Left ventricle myocardium inferior (tissue), 1 donor: ENCODE measurements around the gene MALT1. TPM values are rescaled to one million over a fixed set of nuclear protein-coding genes. Genes with fewer than 3 reads are reported as not detected.
"Not testable (repeated sequence)": the region's sequence is repeated elsewhere in the genome, so short reads cannot be mapped to it uniquely, and the experiment has no call there.

Experiments used
- DNase-seq: peaks from one replicate; pipeline ENCODE4 v3.0.0-alpha.2; 2020
- H3K27ac ChIP-seq: fragments of 200-600 bp; replicated peaks from 2 replicates; pipeline ENCODE4 v1.8.0; 2021
- H3K27me3 ChIP-seq: fragments of 200-600 bp; 2 replicates; pipeline ENCODE4 v1.8.0; 2021; ENCODE audit warnings: low read depth
- H3K36me3 ChIP-seq: fragments of 200-600 bp; 2 replicates; pipeline ENCODE4 v1.8.0; 2021
- H3K4me1 ChIP-seq: fragments of 200-600 bp; 2 replicates; pipeline ENCODE4 v1.8.0; 2021
- H3K4me3 ChIP-seq: fragments of 200-600 bp; 2 replicates; pipeline ENCODE4 v1.8.0; 2021; ENCODE audit warnings: mild to moderate bottlenecking, moderate library complexity
- H3K9me3 ChIP-seq: fragments of 200-600 bp; replicated peaks from 2 replicates; pipeline ENCODE4 v1.8.0; 2021
- intact Hi-C: fragments of 100-400 bp; cut with micrococcal nuclease; formaldehyde crosslinking; loops from one replicate; pipeline ENCODE4 v1.11.0; 2022
- total RNA-seq: library from RNA; stranded (reverse); fragmentation: NEBNext Ultra II Directional; extraction: Animal tissue kit (Norgen Biotek cat#: 25700); gene quantifications from one replicate; pipeline ENCODE4 v1.2.1, GENCODE V29; 2021
- TF ChIP-seq, protein P1 (sequence below): fragments of 200-600 bp; IDR thresholded peaks from 2 replicates; pipeline ENCODE4 v1.8.0; 2021; ENCODE audit warnings: antibody characterized with exemption, mild to moderate bottlenecking, borderline replicate concordance
- donor health status: DM: no; HTN: yes; CAD: no; lungs with severe emphysema.

The MALT1 gene
- total RNA-seq, 1 donor from 2014 or later: 8.6 TPM

DNA sequence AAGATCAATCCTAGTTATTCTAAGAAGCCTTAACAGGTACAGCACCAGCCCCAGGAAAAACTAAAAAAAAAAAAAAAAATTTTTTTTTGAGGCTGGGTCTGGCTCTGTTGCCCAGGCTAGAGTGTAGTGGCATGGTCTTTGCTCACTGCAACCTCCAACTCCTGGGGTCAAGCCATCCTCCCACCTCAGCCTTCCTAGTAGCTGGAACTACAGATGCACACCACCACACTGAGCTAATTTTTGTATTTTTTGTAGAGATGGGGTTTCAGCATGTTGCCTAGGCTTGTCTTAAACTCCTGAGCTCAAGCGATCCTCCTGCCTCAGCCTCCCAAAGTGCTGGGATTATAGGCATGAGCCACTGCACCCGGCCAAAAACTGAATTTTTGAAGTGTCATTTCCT lies 32.0 kb upstream of the MALT1 start:
- Histone ChIP-seq H3K9me3 (no peaks in the 10 kb centered on the region), H3K36me3 (no peaks in the 10 kb centered on the region), H3K4me1 (peaks cover 16% of the 10 kb centered on the region), H3K27me3 (no peaks in the 10 kb centered on the region), H3K27ac (no peak overlapping the region), H3K4me3 (no peak overlapping the region)
- DNase-seq: no peak
- intact Hi-C loops: no loop called here
- TF ChIP-seq, protein P1, sequence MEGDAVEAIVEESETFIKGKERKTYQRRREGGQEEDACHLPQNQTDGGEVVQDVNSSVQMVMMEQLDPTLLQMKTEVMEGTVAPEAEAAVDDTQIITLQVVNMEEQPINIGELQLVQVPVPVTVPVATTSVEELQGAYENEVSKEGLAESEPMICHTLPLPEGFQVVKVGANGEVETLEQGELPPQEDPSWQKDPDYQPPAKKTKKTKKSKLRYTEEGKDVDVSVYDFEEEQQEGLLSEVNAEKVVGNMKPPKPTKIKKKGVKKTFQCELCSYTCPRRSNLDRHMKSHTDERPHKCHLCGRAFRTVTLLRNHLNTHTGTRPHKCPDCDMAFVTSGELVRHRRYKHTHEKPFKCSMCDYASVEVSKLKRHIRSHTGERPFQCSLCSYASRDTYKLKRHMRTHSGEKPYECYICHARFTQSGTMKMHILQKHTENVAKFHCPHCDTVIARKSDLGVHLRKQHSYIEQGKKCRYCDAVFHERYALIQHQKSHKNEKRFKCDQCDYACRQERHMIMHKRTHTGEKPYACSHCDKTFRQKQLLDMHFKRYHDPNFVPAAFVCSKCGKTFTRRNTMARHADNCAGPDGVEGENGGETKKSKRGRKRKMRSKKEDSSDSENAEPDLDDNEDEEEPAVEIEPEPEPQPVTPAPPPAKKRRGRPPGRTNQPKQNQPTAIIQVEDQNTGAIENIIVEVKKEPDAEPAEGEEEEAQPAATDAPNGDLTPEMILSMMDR: no peak

DNA sequence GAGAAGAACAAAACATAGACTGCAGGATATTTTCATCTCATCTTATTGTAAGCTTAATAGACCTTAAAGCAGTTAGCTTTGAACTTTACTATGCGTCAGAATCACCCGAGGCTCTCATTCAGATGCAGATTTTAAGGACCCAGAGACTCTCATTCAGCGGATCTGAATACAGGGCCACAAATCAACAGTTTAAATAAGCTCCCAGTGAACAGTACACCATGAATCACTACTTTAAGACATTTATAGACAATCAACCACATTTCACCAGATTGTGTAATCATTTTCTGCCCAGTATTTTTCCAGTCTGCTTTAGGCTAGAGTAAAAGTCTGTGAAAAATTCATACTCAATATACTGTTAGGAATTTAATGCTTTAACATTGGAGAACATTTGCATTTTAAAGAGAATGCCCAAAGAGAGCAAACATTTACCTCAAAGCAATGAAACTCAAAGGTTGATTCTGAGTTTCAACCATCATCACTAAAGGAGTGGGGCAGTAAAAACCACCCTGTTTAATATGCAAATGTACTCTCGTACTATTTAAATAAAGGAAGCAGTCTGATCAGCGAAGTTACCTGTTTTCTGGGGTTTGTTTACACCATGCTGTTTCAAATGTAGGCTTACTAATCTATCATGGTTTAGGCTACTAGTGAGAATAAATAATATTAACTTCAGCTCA lies 31.4 kb upstream of the MALT1 start:
- Histone ChIP-seq H3K27me3 (no peaks in the 10 kb centered on the region), H3K27ac (no peak overlapping the region), H3K36me3 (no peaks in the 10 kb centered on the region), H3K9me3 (no peaks in the 10 kb centered on the region), H3K4me1 (peaks cover 23% of the 10 kb centered on the region), H3K4me3 (no peak overlapping the region)
- intact Hi-C loops: no loop called here
- TF ChIP-seq, protein P1: no peak
- no peak for DNase-seq

DNA sequence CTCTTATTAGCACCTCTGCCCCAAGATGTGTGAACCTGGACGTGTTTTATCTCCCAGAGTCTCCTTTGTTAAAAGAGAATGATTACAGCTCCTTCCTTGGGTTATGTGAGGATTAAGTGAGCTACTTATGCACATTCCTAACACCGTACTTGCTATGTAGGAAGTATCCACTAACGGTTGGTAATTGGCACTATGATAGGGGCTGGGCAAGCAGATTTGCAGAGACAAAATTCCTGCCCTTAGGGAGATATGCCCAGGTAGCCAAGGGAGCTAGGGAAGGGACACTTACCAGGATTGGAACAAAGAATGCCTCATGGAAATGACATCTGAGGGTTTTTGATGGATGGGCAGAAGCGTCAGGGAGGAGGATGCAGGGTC lies 30.8 kb upstream of the MALT1 start:
- Histone ChIP-seq H3K9me3 (no peaks in the 10 kb centered on the region), H3K4me1 (peaks cover 27% of the 10 kb centered on the region), H3K27me3 (no peaks in the 10 kb centered on the region), H3K27ac (no peak overlapping the region), H3K4me3 (no peak overlapping the region), H3K36me3 (no peaks in the 10 kb centered on the region)
- DNase-seq: no peak
- intact Hi-C loops: no loop called here
- TF ChIP-seq, protein P1: no peak

DNA sequence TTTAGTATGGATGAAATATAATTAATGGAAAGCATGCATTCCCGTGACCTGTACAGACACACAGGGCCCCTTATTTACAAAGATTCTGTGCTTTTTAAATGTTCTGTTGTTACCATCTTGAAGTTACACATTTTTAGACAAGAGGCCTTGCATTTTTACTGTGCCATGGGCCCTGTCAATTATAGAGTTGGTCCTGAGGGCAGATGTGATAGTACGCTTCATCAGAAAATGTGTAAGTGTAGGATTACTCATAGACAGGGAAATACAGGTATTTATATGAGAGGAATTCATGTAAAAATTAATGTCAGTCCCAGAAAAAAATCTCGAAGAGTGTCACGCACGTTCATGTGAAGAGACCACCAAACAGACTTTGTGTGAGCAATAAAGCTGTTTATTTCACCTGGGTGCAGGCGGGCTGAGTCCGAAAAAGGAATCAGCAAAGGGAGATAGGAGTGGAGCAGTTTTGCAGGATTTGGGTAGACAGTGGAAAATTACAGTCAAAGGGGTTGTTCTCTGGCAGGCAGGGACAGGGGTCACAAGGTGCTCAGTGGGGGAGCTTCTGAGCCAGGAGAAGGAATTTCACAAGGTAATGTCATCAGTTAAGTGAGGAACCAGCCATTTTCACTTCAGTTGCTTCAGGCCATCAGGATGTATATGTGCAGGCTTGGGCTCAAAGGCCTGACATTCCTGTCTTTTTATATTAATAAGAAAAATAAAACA lies 30.2 kb upstream of the MALT1 start:
- no peaks in the 10 kb centered on the region for H3K36me3 ChIP-seq
- H3K4me3 ChIP-seq: no peak overlapping the region
- intact Hi-C loops: no loop called here
- no peak for DNase-seq
- no peak overlapping the region for H3K27ac ChIP-seq
- H3K4me1 ChIP-seq: peaks cover 22% of the 10 kb centered on the region
- H3K9me3 ChIP-seq: no peaks in the 10 kb centered on the region
- TF ChIP-seq, protein P1: no peak
- no peaks in the 10 kb centered on the region for H3K27me3 ChIP-seq

DNA sequence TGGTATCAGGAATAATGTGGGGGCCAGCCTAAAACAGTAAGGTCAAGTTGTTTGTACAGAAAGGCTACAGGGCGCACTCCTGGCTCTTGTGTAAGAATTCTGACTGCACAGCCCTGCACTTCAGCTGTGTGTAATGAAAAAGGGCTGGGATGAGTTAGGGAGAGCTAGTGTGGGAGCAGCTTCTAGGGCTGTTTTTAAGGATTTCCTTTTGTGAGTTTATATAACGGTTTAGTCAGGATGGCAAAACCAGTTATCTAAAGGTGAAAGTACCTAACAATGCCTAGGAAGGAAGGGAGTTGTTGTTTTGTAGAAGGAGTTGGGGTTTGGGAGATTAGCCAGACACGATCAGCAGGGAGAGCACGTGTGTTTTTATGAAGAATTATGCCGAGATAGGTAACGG lies 27.7 kb upstream of the MALT1 start:
- Histone ChIP-seq H3K4me1 (peaks cover 17% of the 10 kb centered on the region), H3K27ac (peak overlapping the region; percentile 80)
- H3K27me3 ChIP-seq, H3K36me3 ChIP-seq, intact Hi-C loops, H3K4me3 ChIP-seq, DNase-seq, H3K9me3 ChIP-seq: not testable (repeated sequence)

DNA sequence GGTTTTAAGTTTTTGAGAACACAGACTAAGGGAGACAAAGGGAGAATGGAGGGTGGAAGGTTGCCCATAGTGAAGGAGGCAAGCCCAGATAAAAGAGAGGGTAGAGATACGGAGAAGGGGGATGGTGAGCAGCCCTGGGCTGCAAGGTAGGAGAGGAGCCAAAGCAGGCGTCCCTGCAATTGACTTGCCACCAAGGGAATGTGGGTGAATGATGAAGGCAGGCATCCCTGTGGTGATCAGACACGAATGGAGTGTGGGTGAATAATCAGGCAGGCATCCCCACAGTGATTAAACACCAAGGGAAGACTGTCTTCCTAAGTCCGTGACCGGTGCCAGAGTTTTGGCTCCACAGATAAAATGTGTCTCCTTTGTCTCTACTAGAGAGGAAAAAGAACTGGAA lies 25.9 kb upstream of the MALT1 start:
- Histone ChIP-seq H3K27ac (no peak overlapping the region), H3K4me1 (peaks cover 17% of the 10 kb centered on the region)

More for the DNA sequence above, 25.9 kb upstream of the MALT1 start:
- no peak overlapping the region for H3K4me3 ChIP-seq
- intact Hi-C loops: no loop called here
- H3K27me3 ChIP-seq: no peaks in the 10 kb centered on the region
- no peaks in the 10 kb centered on the region for H3K9me3 ChIP-seq
- H3K36me3 ChIP-seq: no peaks in the 10 kb centered on the region
- no peak for DNase-seq
- TF ChIP-seq, protein P1: no peak
